K562 (cell line): ENCODE data around the gene TUT4. TPM values are rescaled to one million over a fixed set of nuclear protein-coding genes. Genes with fewer than 3 reads are reported as not detected.
A peak's percentile ranks its signal among the peaks of the same experiment; 100 is the strongest.

Experiments
- ATAC-seq: fragments of 200-7000 bp; cut with Tn5 transposase; 3 replicates; pipeline ENCODE4 v1.9.1; 2020; ENCODE audit warnings: moderate library complexity
- BruUV-seq: library from RNA; stranded (reverse); fragments of 400-500 nt; replicated peaks from 2 replicates; lab custom pipeline; 2021; lab: Mats Ljungman, UMichigan
- CTCF ChIA-PET: fragments of 300-600 bp; formaldehyde crosslinking; extraction: SDS; loops from one replicate; lab custom pipeline; 2021; ENCODE audit warnings: low intra/inter-chr PET ratio; lab: Yijun Ruan, JAX
- POLR2A ChIA-PET: fragments of 300-600, 350-650 bp; sonication (Branson Sonifier 250); formaldehyde crosslinking; extraction: SDS; loops from one replicate; lab custom pipeline; 2021; ENCODE audit warnings: antibody characterized with exemption, inconsistent platforms; lab: Yijun Ruan, JAX
- DNase-seq, 4 experiments: peaks; one replicate each; pipeline versions ENCODE4 v3.0.0 to v3.0.0-alpha.2; 2011 to 2018; ENCODE audit warnings: low spot score in 3 of 4, mixed read lengths in 3 of 4; ENCODE audit errors: extremely low read depth in 1 of 4
- FAIRE-seq: peaks from 2 replicates; lab custom pipeline; 2011; peaks lifted over from hg19 to GRCh38; lab: Jason Lieb, UNC
- H2AFZ ChIP-seq: 2 replicates; pipeline ENCODE4 v1.6.0; 2011; ENCODE audit warnings: low read depth, low read length, control low read depth, inconsistent platforms
- H3K27ac ChIP-seq: fragments of 200-600 bp; 3 replicates; pipeline ENCODE4 v1.8.0; 2011; ENCODE audit warnings: low read depth, mild to moderate bottlenecking, control low read depth, inconsistent platforms, low read length, moderate library complexity, mixed read lengths; ENCODE audit errors: extremely low read depth
- H3K27me3 ChIP-seq, 2 experiments: fragments of 300-600 bp in 1 of 2; 2 replicates in 1 of 2; 3 replicates in 1 of 2; pipeline versions ENCODE4 v1.6.0 to v1.8.0; 2011; ENCODE audit warnings: inconsistent platforms in 2 of 2, low read length in 2 of 2, mild to moderate bottlenecking in 1 of 2, mixed read lengths in 1 of 2, moderate library complexity in 1 of 2; ENCODE audit not compliant: control insufficient read depth in 2 of 2, insufficient read depth in 2 of 2
- H3K36me3 ChIP-seq: fragments of 300-600 bp; 3 replicates; pipeline ENCODE4 v1.8.0; 2011; ENCODE audit warnings: mild to moderate bottlenecking, low read length, inconsistent platforms; ENCODE audit not compliant: control insufficient read depth, insufficient read depth
- H3K4me1 ChIP-seq, 2 experiments: fragments of 200-600 bp in 1 of 2; replicated peaks in 1 of 2; 2 replicates in 1 of 2; 3 replicates in 1 of 2; pipeline versions ENCODE4 v1.5.1 to v1.8.0; 2011; ENCODE audit warnings: inconsistent platforms in 2 of 2, low read length in 2 of 2, mild to moderate bottlenecking in 1 of 2, mixed read lengths in 1 of 2, moderate library complexity in 1 of 2; ENCODE audit not compliant: control insufficient read depth in 2 of 2, insufficient read depth in 2 of 2
- H3K4me2 ChIP-seq: 2 replicates; pipeline ENCODE4 v1.6.1; 2011; ENCODE audit warnings: low read length, control low read depth, inconsistent platforms, mixed read lengths; ENCODE audit not compliant: insufficient read depth
- H3K4me3 ChIP-seq: fragments of 200-600 bp; sonication (generic), shearing (Covaris generic); 2 replicates; pipeline ENCODE4 v1.5.1; 2016; ENCODE audit warnings: control low read depth, inconsistent platforms
- H3K79me2 ChIP-seq: fragments of 200-600 bp; 3 replicates; pipeline ENCODE4 v1.8.0; 2011; ENCODE audit warnings: low read length, inconsistent platforms; ENCODE audit not compliant: control insufficient read depth, insufficient read depth
- H3K9ac ChIP-seq, 2 experiments: 2 replicates each; pipeline versions ENCODE4 v1.6.0 to v1.6.1; 2011; ENCODE audit warnings: low read depth in 2 of 2, low read length in 2 of 2, control low read depth in 1 of 2, inconsistent platforms in 1 of 2, mild to moderate bottlenecking in 1 of 2, mixed read lengths in 1 of 2; ENCODE audit not compliant: insufficient read depth in 1 of 2
- H3K9me1 ChIP-seq: one replicate; pipeline ENCODE4 v1.6.0; 2011; ENCODE audit warnings: inconsistent platforms, mild to moderate bottlenecking, low read length, moderate library complexity; ENCODE audit not compliant: control insufficient read depth, insufficient read depth
- H3K9me3 ChIP-seq: replicated peaks from 2 replicates; pipeline ENCODE4 v1.5.1; 2011; ENCODE audit warnings: low read depth, low read length, inconsistent platforms; ENCODE audit not compliant: control insufficient read depth, insufficient read depth
- H4K20me1 ChIP-seq: replicated peaks from 2 replicates; pipeline ENCODE4 v1.6.1; 2011; ENCODE audit warnings: low read length, inconsistent platforms, mixed read lengths; ENCODE audit not compliant: control insufficient read depth, insufficient read depth
- POLR3G ChIP-seq: IDR thresholded peaks from 2 replicates; pipeline ENCODE4 v1.6.1; 2011; ENCODE audit not compliant: insufficient read length, insufficient replicate concordance; ENCODE audit errors: extremely low read depth
- ZBTB33 ChIP-seq: sonication (generic); formaldehyde crosslinking; IDR thresholded peaks from 2 replicates; pipeline ENCODE4 v1.8.1; 2023; ENCODE audit warnings: mild to moderate bottlenecking, missing genetic modification reagents
- WGBS: fragments of 100-300 bp; shearing (Covaris generic); methylation state at CpG from one replicate; pipeline ENCODE4 v1.1.6; 2016; ENCODE audit warnings: low coverage, mixed read lengths; ENCODE audit not compliant: insufficient coverage; ENCODE audit errors: missing lambda C conversion rate; 5-methylcytosine and 5-hydroxymethylcytosine counted together
- in situ Hi-C: fragments of 300-500 bp; cut with MboI; formaldehyde crosslinking; loops from 4 replicates; pipeline ENCODE4 v1.15.0; 2018; ENCODE audit warnings: inconsistent platforms, mixed read lengths
- intact Hi-C: fragments of 100-400 bp; cut with micrococcal nuclease; formaldehyde crosslinking; loops from 2 replicates; pipeline ENCODE4 v1.14.2; 2022
- polyA plus RNA-seq, 8 experiments: library from polyadenylated mRNA; depleted of rRNA in 4 of 8; stranded (reverse) in 5 of 8; unstranded in 3 of 8; fragments of >200 nt; fragmentation: Nextera tagmentation in 2 of 8; fragmentation: Illumina TruSeq in 1 of 8; extraction: Ambion mirVana in 2 of 8; extraction: Trizol in 1 of 8; gene quantifications; 2 replicates each; pipeline versions ENCODE4 v1.2.1 to v1.2.3, GENCODE V29; 2011 to 2014; ENCODE audit warnings: inconsistent platforms in 1 of 8, missing spikeins in 1 of 8
- total RNA-seq, 7 experiments: library from RNA; depleted of rRNA in 6 of 7; stranded (reverse); fragments of >200 nt in 6 of 7; fragmentation: Illumina TruSeq in 2 of 7; extraction: Trizol in 2 of 7; gene quantifications; 2 replicates each; pipeline versions ENCODE4 v1.2.1 to v1.2.3, GENCODE V29; 2011 to 2021; ENCODE audit warnings: low replicate concordance in 1 of 7

TUT4 gene
- total and polyA plus RNA-seq, 9 of the 15 experiments (the other 6 are each of a cell fraction or from before 2014, with no cell fraction given): 15.8 to 53.5 (median 36.7) TPM

GRCh38 chr1:52601991-52602855 is 49.3 kb upstream of the TUT4 start, which contains the start of gene GPX7:
GPX7 (plus strand) TSS chr1:52602371; CDS start chr1:52602410, 39 bp downstream.
- BruUV-seq: no TSS peak

More at GRCh38 chr1:52601991-52602855, 49.3 kb upstream of the TUT4 start, which contains the start of gene GPX7:
- TF ChIP-seq ZBTB33 (CRISPR knock-in tag) (0 out of 2 replicates have a peak, but pooled peaks have one; percentile 31), POLR3G (no peak)
- H3K27me3 ChIP-seq: no peaks in the 10 kb centered on the region
- WGBS: 83% methylated on average over 36 of the region's 97 CpGs
- ATAC-seq (no peak), DNase-seq (no peak), FAIRE-seq (no peak)
- H3K9me1 ChIP-seq: no peaks in the 10 kb centered on the region
- no peak within 1 kb of the TSS for H2AFZ ChIP-seq
- no peaks in the 10 kb centered on the region for H3K9me3 ChIP-seq
- intact Hi-C loops (no loop called here), in situ Hi-C loops (no loop called here)
- H3K4me1 ChIP-seq: no peaks in the 10 kb centered on the region
- no peaks in the 10 kb centered on the region for H3K79me2 ChIP-seq
- H3K4me3 ChIP-seq: no peak within 1 kb of the TSS
- H3K27ac ChIP-seq: no peak within 1 kb of the TSS
- CTCF ChIA-PET: no interaction called here
- no peaks in the 10 kb centered on the region for H4K20me1 ChIP-seq
- H3K36me3 ChIP-seq: no peaks in the 10 kb centered on the region
- H3K9ac ChIP-seq: 0 out of 4 replicates have a peak within 1 kb of the TSS, but pooled peaks of 1 of the 2 experiments have one; percentile 33
- H3K4me2 ChIP-seq: no peak within 1 kb of the TSS
- POLR2A ChIA-PET: interaction anchor here (0.6 to 1.0 kb wide), 4 partner anchors 10 to 84 kb away, joined by 3 to 5 read pairs (median 4); no protein-coding TSS in a partner anchor
